Stimulated activated CD4-positive, alpha-beta T cell treated with anti-CD3 and anti-CD28 coated beads, Interleukin-1b, Interleukin-23, amount 100 ng/mL, for 48 hours (primary cell): ENCODE results near the gene KRT27.
"Not testable (repeated sequence)": the region's sequence is repeated elsewhere in the genome, so short reads cannot be mapped to it uniquely, and the experiment has no call there.

ENCODE experiments used
- DNase-seq: peaks from one replicate; pipeline ENCODE4 v3.0.0-alpha.2; 2020

Gene KRT27

DNA sequence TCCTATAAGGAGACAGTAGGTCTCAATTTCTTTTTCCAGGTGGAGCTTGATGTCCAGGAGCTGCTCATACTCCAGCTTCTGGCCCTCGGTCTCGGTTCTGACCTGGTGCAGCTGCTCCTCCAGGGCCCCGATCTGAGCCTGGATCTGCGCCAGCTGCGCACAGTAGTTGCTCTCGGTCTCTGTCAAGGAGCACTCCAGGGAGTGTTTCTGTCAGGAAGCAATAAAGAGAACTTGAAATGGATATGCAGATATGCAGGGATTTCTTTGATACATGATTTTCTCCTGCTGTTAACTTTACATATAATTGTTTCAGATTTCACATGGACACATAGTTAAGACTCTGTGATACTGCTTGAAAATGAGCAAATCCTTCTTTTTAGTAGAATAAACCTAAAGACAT lies 32.0 kb downstream of the KRT27 start:
- DNase-seq, result no peak

DNA sequence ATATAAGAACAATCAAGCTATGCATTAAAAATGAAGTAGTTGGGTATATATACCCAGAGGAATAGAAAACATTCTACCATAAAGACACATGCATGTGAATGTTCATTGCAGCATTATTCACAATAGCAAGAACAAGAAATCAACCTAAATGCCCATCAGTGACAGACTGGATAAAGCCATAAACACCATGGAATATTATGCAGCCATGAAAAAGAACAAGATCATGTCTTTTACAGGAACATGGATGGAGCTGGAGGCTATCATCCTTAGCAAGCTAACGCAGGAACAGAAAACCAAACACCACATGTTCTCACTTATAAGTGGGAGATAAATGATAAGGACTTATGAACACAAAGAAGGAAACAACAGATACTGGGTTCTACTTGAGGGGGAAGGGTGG lies 33.7 kb downstream of the KRT27 start:
- not testable (repeated sequence) for DNase-seq

GRCh38 chr17:40738553-40738952 lies 43.8 kb downstream of the KRT27 start:
- no peak for DNase-seq

DNA sequence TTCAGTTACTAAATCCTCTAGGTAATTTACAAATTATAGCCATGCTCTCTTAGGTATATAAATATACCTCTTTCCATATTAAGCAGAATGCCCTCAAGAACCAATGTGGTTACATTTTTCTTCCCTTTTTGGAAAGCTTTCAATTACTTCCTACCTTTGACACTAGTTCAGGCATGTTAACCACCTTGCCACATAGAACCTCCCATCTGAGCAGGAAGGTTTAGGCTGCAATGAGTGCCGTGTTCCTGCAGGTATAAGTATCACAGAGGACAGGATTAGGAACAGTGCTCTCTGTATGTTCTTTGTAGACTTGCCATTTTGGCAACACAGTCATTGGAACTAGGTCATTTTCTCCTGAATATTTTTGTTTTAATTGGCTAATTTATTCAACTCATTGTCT lies 47.3 kb downstream of the KRT27 start:
- DNase-seq, result no peak

- no peak for DNase-seq
Observed at GRCh38 chr17:40734018-40734417, 48.3 kb downstream of the KRT27 start.

DNA sequence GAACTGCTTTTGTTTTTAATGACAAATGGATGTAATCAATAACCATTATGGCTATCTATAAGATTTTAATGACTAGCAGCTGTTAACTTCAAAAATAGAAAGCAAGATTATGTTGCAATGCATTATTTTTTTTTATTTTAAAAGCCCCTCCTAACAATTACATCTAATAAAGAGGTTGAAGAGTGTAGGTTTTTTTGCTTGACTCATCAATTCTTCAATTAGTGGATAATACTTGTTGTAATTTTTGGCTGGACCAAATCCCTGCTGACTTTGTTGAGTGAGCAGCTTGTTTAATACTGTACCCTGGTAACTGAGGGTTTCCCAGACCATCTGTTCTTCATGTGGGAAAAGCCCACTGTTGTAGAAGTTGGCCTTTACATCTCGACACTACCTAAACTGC lies 51.4 kb downstream of the KRT27 start:
- DNase-seq, result no peak

GRCh38 chr17:40727447-40728231 lies 54.7 kb downstream of the KRT27 start:
- no peak for DNase-seq

DNA sequence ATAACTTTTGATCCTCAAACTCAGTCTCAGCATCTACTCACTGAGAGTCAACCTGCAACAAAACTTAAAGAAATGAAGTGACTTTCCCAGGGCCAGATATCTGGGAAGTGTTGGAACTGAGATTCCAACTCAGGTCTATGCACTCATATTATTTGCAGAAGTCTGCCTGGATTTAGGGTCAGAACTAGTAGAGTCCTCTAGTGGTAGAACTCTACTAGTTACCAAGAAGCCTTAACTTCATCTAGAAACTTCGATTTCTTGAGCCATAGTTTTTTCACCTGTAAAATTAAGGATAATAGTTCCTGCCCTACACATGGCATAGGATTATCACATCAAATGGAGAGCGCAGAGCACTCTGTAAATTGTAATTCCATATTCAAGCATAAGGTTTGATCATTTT lies 55.4 kb downstream of the KRT27 start:
- no peak for DNase-seq
